ENCODE results near the gene CACNA1I. TPM values are rescaled to one million over a fixed set of nuclear protein-coding genes. Genes with fewer than 3 reads are reported as not detected.
A peak's percentile ranks its signal among the peaks of the same experiment; 100 is the strongest.

CACNA1I gene
- total and polyA plus RNA-seq, 2 experiments from 2014 or later, result 0.42 to 2.4 TPM

DNA sequence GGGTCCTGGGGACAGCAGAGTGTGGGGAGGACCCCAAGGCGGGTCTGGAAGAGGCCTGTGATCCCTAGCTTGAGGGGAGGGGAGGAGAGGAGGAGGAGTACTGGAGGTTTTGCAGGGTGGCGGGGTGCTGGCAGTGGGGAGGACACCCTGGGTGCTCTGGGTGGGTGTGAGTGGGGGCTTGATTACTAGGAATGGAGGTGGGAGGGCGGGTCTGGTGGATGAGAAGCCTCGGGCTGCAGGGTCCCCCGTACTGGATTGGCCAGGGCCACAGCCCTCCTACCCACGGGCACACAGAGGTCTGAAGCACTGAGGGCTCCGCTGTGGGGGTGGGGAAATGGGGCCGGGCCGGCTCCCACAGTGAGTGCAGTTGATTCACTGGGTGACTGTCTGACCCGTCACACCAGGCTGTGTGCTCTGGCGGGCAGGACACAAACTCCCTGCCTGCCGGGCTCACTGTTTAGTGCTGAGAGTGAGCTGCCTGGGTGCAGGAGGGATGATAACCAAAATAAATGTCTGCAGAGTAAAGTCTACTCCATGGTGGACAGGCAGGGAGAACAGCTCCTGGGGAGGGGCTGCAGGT, 114.2 kb downstream of the CACNA1I start (continued):
- TF ChIP-seq ZNF462 (CRISPR knock-in tag; IDR thresholded peaks at IDR 0.05), result no peak
- TF ChIP-seq ZNF114 (CRISPR knock-in tag; IDR thresholded peaks at IDR 0.05), result no peak
- no peak for TF ChIP-seq EZH2 (IDR thresholded peaks at IDR 0.05; ENCODE audit: low read depth, unreplicated experiment)
- TF ChIP-seq ZNF331 (CRISPR knock-in tag; IDR thresholded peaks at IDR 0.05; ENCODE audit: low read depth), result no peak

GRCh38 chr22:39685336-39686177, 115.0 kb downstream of the CACNA1I start:
- no peaks in the 10 kb centered on the region for H3K27me3 ChIP-seq (ENCODE audit: insufficient read depth)
- peaks cover 3% of the 10 kb centered on the region; the same call in 1 of the 3 replicates for H3K36me3 Mint-ChIP-seq (ENCODE audit: low read depth)
- TF ChIP-seq EZH2phosphoT487 (IDR thresholded peaks at IDR 0.05; ENCODE audit: unreplicated experiment) (no peak), POLR2AphosphoS5 (IDR thresholded peaks at IDR 0.05; ENCODE audit: low read depth) (no peak), NANOG (IDR thresholded peaks at IDR 0.05; ENCODE audit: borderline replicate concordance) (no peak), STAT1 (IDR thresholded peaks at IDR 0.05; ENCODE audit: unreplicated experiment) (no peak), JUNB (IDR thresholded peaks at IDR 0.05; ENCODE audit: unreplicated experiment) (no peak), ZNF114 (CRISPR knock-in tag; IDR thresholded peaks at IDR 0.05) (no peak), CREB1 (CRISPR knock-in tag; IDR thresholded peaks at IDR 0.05; ENCODE audit: low read depth) (no peak)
- TF ChIP-seq, protein P1, sequence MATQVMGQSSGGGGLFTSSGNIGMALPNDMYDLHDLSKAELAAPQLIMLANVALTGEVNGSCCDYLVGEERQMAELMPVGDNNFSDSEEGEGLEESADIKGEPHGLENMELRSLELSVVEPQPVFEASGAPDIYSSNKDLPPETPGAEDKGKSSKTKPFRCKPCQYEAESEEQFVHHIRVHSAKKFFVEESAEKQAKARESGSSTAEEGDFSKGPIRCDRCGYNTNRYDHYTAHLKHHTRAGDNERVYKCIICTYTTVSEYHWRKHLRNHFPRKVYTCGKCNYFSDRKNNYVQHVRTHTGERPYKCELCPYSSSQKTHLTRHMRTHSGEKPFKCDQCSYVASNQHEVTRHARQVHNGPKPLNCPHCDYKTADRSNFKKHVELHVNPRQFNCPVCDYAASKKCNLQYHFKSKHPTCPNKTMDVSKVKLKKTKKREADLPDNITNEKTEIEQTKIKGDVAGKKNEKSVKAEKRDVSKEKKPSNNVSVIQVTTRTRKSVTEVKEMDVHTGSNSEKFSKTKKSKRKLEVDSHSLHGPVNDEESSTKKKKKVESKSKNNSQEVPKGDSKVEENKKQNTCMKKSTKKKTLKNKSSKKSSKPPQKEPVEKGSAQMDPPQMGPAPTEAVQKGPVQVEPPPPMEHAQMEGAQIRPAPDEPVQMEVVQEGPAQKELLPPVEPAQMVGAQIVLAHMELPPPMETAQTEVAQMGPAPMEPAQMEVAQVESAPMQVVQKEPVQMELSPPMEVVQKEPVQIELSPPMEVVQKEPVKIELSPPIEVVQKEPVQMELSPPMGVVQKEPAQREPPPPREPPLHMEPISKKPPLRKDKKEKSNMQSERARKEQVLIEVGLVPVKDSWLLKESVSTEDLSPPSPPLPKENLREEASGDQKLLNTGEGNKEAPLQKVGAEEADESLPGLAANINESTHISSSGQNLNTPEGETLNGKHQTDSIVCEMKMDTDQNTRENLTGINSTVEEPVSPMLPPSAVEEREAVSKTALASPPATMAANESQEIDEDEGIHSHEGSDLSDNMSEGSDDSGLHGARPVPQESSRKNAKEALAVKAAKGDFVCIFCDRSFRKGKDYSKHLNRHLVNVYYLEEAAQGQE (IDR thresholded peaks at IDR 0.05; ENCODE audit: unreplicated experiment), result no peak
- TF ChIP-seq, protein P2, sequence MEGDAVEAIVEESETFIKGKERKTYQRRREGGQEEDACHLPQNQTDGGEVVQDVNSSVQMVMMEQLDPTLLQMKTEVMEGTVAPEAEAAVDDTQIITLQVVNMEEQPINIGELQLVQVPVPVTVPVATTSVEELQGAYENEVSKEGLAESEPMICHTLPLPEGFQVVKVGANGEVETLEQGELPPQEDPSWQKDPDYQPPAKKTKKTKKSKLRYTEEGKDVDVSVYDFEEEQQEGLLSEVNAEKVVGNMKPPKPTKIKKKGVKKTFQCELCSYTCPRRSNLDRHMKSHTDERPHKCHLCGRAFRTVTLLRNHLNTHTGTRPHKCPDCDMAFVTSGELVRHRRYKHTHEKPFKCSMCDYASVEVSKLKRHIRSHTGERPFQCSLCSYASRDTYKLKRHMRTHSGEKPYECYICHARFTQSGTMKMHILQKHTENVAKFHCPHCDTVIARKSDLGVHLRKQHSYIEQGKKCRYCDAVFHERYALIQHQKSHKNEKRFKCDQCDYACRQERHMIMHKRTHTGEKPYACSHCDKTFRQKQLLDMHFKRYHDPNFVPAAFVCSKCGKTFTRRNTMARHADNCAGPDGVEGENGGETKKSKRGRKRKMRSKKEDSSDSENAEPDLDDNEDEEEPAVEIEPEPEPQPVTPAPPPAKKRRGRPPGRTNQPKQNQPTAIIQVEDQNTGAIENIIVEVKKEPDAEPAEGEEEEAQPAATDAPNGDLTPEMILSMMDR (conservative IDR thresholded peaks at IDR 0.05; ENCODE audit: low read depth in 2 of 2), result no peak

More at GRCh38 chr22:39685336-39686177, 115.0 kb downstream of the CACNA1I start:
- no peak overlapping the region; the same call in 1 of the 2 replicates for H3K4me2 ChIP-seq
- H4K20me1 ChIP-seq (replicated peaks; ENCODE audit: insufficient read depth), result no peaks in the 10 kb centered on the region
- no peaks in the 10 kb centered on the region for H3F3A ChIP-seq (replicated peaks; ENCODE audit: low read depth)
- H3K4me1 ChIP-seq (ENCODE audit: insufficient read depth), result no peaks in the 10 kb centered on the region
- Mint-ChIP-seq H3K27ac (no peak overlapping the region), H3K4me1 (0 out of 3 replicates have a peak, but pooled peaks cover 3% of the 10 kb centered on the region), H3K4me3 (no peak overlapping the region), H3K27me3 (ENCODE audit: insufficient read depth, low read depth, poor library complexity) (peaks cover 13% of the 10 kb centered on the region), H3K9me3 (no peaks in the 10 kb centered on the region)
- H3K79me2 ChIP-seq (replicated peaks; ENCODE audit: insufficient read depth), result no peaks in the 10 kb centered on the region
- ATAC-seq (peak; percentile 55), DNase-seq (ENCODE audit: low spot score) (peak; percentile 42)
- peak overlapping the region; percentile 28; the same call in 1 of the 2 replicates for H3K4me3 ChIP-seq
- H3K27ac ChIP-seq (ENCODE audit: low read depth), result no peak overlapping the region
- H3K36me3 ChIP-seq (ENCODE audit: insufficient read depth), result no peaks in the 10 kb centered on the region
- H3K9me2 ChIP-seq (ENCODE audit: insufficient read depth), result no peaks in the 10 kb centered on the region
- H2AFZ ChIP-seq, result no peak overlapping the region

Data from GM23338 (cell line).